ENCODE results near the gene DOK7.
A peak's percentile ranks its signal among the peaks of the same experiment; 100 is the strongest.

DOK7 gene

GRCh38 chr4:3476936-3477749 lies 14.0 kb downstream of the DOK7 start:
- Histone ChIP-seq H3K27ac (ENCODE audit: low read depth, low read length) (no peak overlapping the region), H3K9me3 (ENCODE audit: control insufficient read depth, insufficient read depth, low read depth, low read length) (no peaks in the 10 kb centered on the region), H3K36me3 (ENCODE audit: control insufficient read depth, insufficient read depth, low read length) (no peaks in the 10 kb centered on the region), H3K4me3 (ENCODE audit: low read depth, low read length) (no peak overlapping the region), H3K9ac (ENCODE audit: low read length) (no peak overlapping the region), H3K27me3 (ENCODE audit: control insufficient read depth, insufficient read depth, low read length) (peaks cover 77% of the 10 kb centered on the region), H3K4me1 (ENCODE audit: control insufficient read depth, insufficient read depth, low read length) (peaks cover 26% of the 10 kb centered on the region)

- Histone ChIP-seq H3K27me3 (ENCODE audit: control insufficient read depth, insufficient read depth, low read length) (peaks cover 77% of the 10 kb centered on the region), H3K27ac (ENCODE audit: low read depth, low read length) (no peak overlapping the region), H3K9me3 (ENCODE audit: control insufficient read depth, insufficient read depth, low read depth, low read length) (no peaks in the 10 kb centered on the region), H3K4me3 (ENCODE audit: low read depth, low read length) (no peak overlapping the region), H3K36me3 (ENCODE audit: control insufficient read depth, insufficient read depth, low read length) (no peaks in the 10 kb centered on the region), H3K9ac (ENCODE audit: low read length) (no peak overlapping the region), H3K4me1 (ENCODE audit: control insufficient read depth, insufficient read depth, low read length) (peaks cover 23% of the 10 kb centered on the region)
These were observed 14.8 kb downstream of the DOK7 start for GRCh38 chr4:3477750-3478430.

GRCh38 chr4:3478446-3479357 lies 15.6 kb downstream of the DOK7 start:
- Histone ChIP-seq H3K27me3 (ENCODE audit: control insufficient read depth, insufficient read depth, low read length) (peaks cover 80% of the 10 kb centered on the region), H3K27ac (ENCODE audit: low read depth, low read length) (no peak overlapping the region), H3K4me3 (ENCODE audit: low read depth, low read length) (no peak overlapping the region), H3K4me1 (ENCODE audit: control insufficient read depth, insufficient read depth, low read length) (peaks cover 19% of the 10 kb centered on the region), H3K9ac (ENCODE audit: low read length) (no peak overlapping the region), H3K36me3 (ENCODE audit: control insufficient read depth, insufficient read depth, low read length) (no peaks in the 10 kb centered on the region), H3K9me3 (ENCODE audit: control insufficient read depth, insufficient read depth, low read depth, low read length) (no peaks in the 10 kb centered on the region)

- H3K27me3 ChIP-seq (ENCODE audit: control insufficient read depth, insufficient read depth, low read length) = peaks cover 82% of the 10 kb centered on the region
- H3K4me1 ChIP-seq (ENCODE audit: control insufficient read depth, insufficient read depth, low read length) = peaks cover 21% of the 10 kb centered on the region
- no peak overlapping the region for H3K9ac ChIP-seq (ENCODE audit: low read length)
- H3K9me3 ChIP-seq (ENCODE audit: control insufficient read depth, insufficient read depth, low read depth, low read length) = no peaks in the 10 kb centered on the region
- no peak overlapping the region for H3K4me3 ChIP-seq (ENCODE audit: low read depth, low read length)
- H3K27ac ChIP-seq (ENCODE audit: low read depth, low read length) = no peak overlapping the region
- H3K36me3 ChIP-seq (ENCODE audit: control insufficient read depth, insufficient read depth, low read length) = no peaks in the 10 kb centered on the region
These were observed 16.4 kb downstream of the DOK7 start for GRCh38 chr4:3479358-3480101.

GRCh38 chr4:3480528-3481112 lies 17.5 kb downstream of the DOK7 start:
- Histone ChIP-seq H3K27me3 (ENCODE audit: control insufficient read depth, insufficient read depth, low read length) (peaks cover 82% of the 10 kb centered on the region), H3K9me3 (ENCODE audit: control insufficient read depth, insufficient read depth, low read depth, low read length) (no peaks in the 10 kb centered on the region), H3K4me3 (ENCODE audit: low read depth, low read length) (peak overlapping the region; percentile 34), H3K4me1 (ENCODE audit: control insufficient read depth, insufficient read depth, low read length) (peaks cover 32% of the 10 kb centered on the region), H3K36me3 (ENCODE audit: control insufficient read depth, insufficient read depth, low read length) (no peaks in the 10 kb centered on the region), H3K9ac (ENCODE audit: low read length) (peak overlapping the region; percentile 2), H3K27ac (ENCODE audit: low read depth, low read length) (no peak overlapping the region; the same call in 1 of the 2 replicates)

GRCh38 chr4:3481113-3481531 lies 18.0 kb downstream of the DOK7 start:
- peaks cover 84% of the 10 kb centered on the region for H3K27me3 ChIP-seq (ENCODE audit: control insufficient read depth, insufficient read depth, low read length)
- peak overlapping the region; percentile 2 for H3K9ac ChIP-seq (ENCODE audit: low read length)

GRCh38 chr4:3481783-3482393 lies 18.8 kb downstream of the DOK7 start:
- H3K4me1 ChIP-seq (ENCODE audit: control insufficient read depth, insufficient read depth, low read length) = peaks cover 42% of the 10 kb centered on the region
- no peak overlapping the region for H3K27ac ChIP-seq (ENCODE audit: low read depth, low read length)
- peak overlapping the region; percentile 27 for H3K9ac ChIP-seq (ENCODE audit: low read length)
- H3K36me3 ChIP-seq (ENCODE audit: control insufficient read depth, insufficient read depth, low read length) = no peaks in the 10 kb centered on the region
- peaks cover 85% of the 10 kb centered on the region for H3K27me3 ChIP-seq (ENCODE audit: control insufficient read depth, insufficient read depth, low read length)
- H3K4me3 ChIP-seq (ENCODE audit: low read depth, low read length) = peak overlapping the region; percentile 34; the same call in 1 of the 2 replicates
- H3K9me3 ChIP-seq (ENCODE audit: control insufficient read depth, insufficient read depth, low read depth, low read length) = no peaks in the 10 kb centered on the region

More at GRCh38 chr4:3481113-3481531, 18.0 kb downstream of the DOK7 start:
- no peak overlapping the region for H3K27ac ChIP-seq (ENCODE audit: low read depth, low read length)
- H3K9me3 ChIP-seq (ENCODE audit: control insufficient read depth, insufficient read depth, low read depth, low read length) = no peaks in the 10 kb centered on the region
- H3K36me3 ChIP-seq (ENCODE audit: control insufficient read depth, insufficient read depth, low read length) = no peaks in the 10 kb centered on the region
- H3K4me1 ChIP-seq (ENCODE audit: control insufficient read depth, insufficient read depth, low read length) = peaks cover 37% of the 10 kb centered on the region
- peak overlapping the region; percentile 34 for H3K4me3 ChIP-seq (ENCODE audit: low read depth, low read length)

GRCh38 chr4:3482707-3483106 lies 19.6 kb downstream of the DOK7 start:
- peaks cover 86% of the 10 kb centered on the region for H3K27me3 ChIP-seq (ENCODE audit: control insufficient read depth, insufficient read depth, low read length)
- H3K36me3 ChIP-seq (ENCODE audit: control insufficient read depth, insufficient read depth, low read length) = no peaks in the 10 kb centered on the region

GRCh38 chr4:3483471-3483921 lies 20.4 kb downstream of the DOK7 start:
- Histone ChIP-seq H3K4me3 (ENCODE audit: low read depth, low read length) (no peak overlapping the region), H3K4me1 (ENCODE audit: control insufficient read depth, insufficient read depth, low read length) (peaks cover 40% of the 10 kb centered on the region), H3K27me3 (ENCODE audit: control insufficient read depth, insufficient read depth, low read length) (peaks cover 86% of the 10 kb centered on the region), H3K9ac (ENCODE audit: low read length) (no peak overlapping the region), H3K27ac (ENCODE audit: low read depth, low read length) (no peak overlapping the region), H3K36me3 (ENCODE audit: control insufficient read depth, insufficient read depth, low read length) (no peaks in the 10 kb centered on the region), H3K9me3 (ENCODE audit: control insufficient read depth, insufficient read depth, low read depth, low read length) (no peaks in the 10 kb centered on the region)

More at GRCh38 chr4:3482707-3483106, 19.6 kb downstream of the DOK7 start:
- peaks cover 44% of the 10 kb centered on the region for H3K4me1 ChIP-seq (ENCODE audit: control insufficient read depth, insufficient read depth, low read length)
- no peak overlapping the region for H3K27ac ChIP-seq (ENCODE audit: low read depth, low read length)
- no peak overlapping the region for H3K4me3 ChIP-seq (ENCODE audit: low read depth, low read length)
- H3K9ac ChIP-seq (ENCODE audit: low read length) = no peak overlapping the region
- H3K9me3 ChIP-seq (ENCODE audit: control insufficient read depth, insufficient read depth, low read depth, low read length) = no peaks in the 10 kb centered on the region
